Measurements from ENCODE around the gene AP2A2.
A peak's percentile ranks its signal among the peaks of the same experiment; 100 is the strongest.

AP2A2 gene

GRCh38 chr11:995044-995751 is 69.5 kb downstream of the AP2A2 start:
- FAIRE-seq: no peak
- DNase-seq (ENCODE audit: low spot score): no peak

- DNase-seq (ENCODE audit: low spot score): peak; percentile 93
- peak; percentile 65 for FAIRE-seq
Measured at GRCh38 chr11:995752-996420, 70.2 kb downstream of the AP2A2 start.

- DNase-seq (ENCODE audit: low spot score) (no peak), FAIRE-seq (no peak)
Measured at GRCh38 chr11:996681-997080, 71.0 kb downstream of the AP2A2 start.

GRCh38 chr11:997907-998306 is 72.2 kb downstream of the AP2A2 start:
- FAIRE-seq: no peak
- no peak for DNase-seq (ENCODE audit: low spot score)

GRCh38 chr11:999009-999408 is 73.3 kb downstream of the AP2A2 start:
- FAIRE-seq: no peak

GRCh38 chr11:1000357-1001278 is 74.9 kb downstream of the AP2A2 start:
- FAIRE-seq (no peak), DNase-seq (ENCODE audit: low spot score) (no peak)

More at GRCh38 chr11:999009-999408, 73.3 kb downstream of the AP2A2 start:
- DNase-seq (ENCODE audit: low spot score): no peak

- no peak for DNase-seq (ENCODE audit: low spot score)
- FAIRE-seq: no peak
Measured at GRCh38 chr11:1001617-1002405, 76.1 kb downstream of the AP2A2 start.

GRCh38 chr11:1002406-1002984 is 76.8 kb downstream of the AP2A2 start:
- FAIRE-seq (no peak), DNase-seq (ENCODE audit: low spot score) (no peak)

GRCh38 chr11:1003159-1003558 is 77.5 kb downstream of the AP2A2 start:
- no peak for DNase-seq (ENCODE audit: low spot score)
- FAIRE-seq: no peak

- DNase-seq (ENCODE audit: low spot score): no peak
Measured at GRCh38 chr11:1005928-1006327, 80.3 kb downstream of the AP2A2 start.

GRCh38 chr11:1006762-1007161 is 81.1 kb downstream of the AP2A2 start:
- DNase-seq (ENCODE audit: low spot score) (no peak), FAIRE-seq (no peak)

More at GRCh38 chr11:1005928-1006327, 80.3 kb downstream of the AP2A2 start:
- FAIRE-seq: no peak

GRCh38 chr11:1007279-1007678 is 81.6 kb downstream of the AP2A2 start:
- DNase-seq (ENCODE audit: low spot score) (no peak), FAIRE-seq (no peak)

- FAIRE-seq: no peak
Measured at GRCh38 chr11:1008001-1008802, 82.5 kb downstream of the AP2A2 start.

GRCh38 chr11:1008803-1009145 is 83.1 kb downstream of the AP2A2 start:
- no peak for DNase-seq (ENCODE audit: low spot score)
- no peak for FAIRE-seq

More at GRCh38 chr11:1008001-1008802, 82.5 kb downstream of the AP2A2 start:
- no peak for DNase-seq (ENCODE audit: low spot score)

- FAIRE-seq: no peak
- DNase-seq (ENCODE audit: low spot score): no peak
Measured at GRCh38 chr11:1009371-1009770, 83.7 kb downstream of the AP2A2 start.

- DNase-seq (ENCODE audit: low spot score): no peak
- no peak for FAIRE-seq
Measured at GRCh38 chr11:1009991-1010390, 84.3 kb downstream of the AP2A2 start.

- DNase-seq (ENCODE audit: low spot score): no peak
- no peak for FAIRE-seq
Measured at GRCh38 chr11:1010551-1011319, 85.1 kb downstream of the AP2A2 start.

GRCh38 chr11:1011320-1011698 is 85.6 kb downstream of the AP2A2 start:
- DNase-seq (ENCODE audit: low spot score): no peak
- FAIRE-seq: no peak

GRCh38 chr11:1012291-1012690 is 86.6 kb downstream of the AP2A2 start:
- DNase-seq (ENCODE audit: low spot score): no peak
- no peak for FAIRE-seq

Measured in RCC 7860 (cell line).